Measurements from ENCODE around the gene FAF1. TPM values are rescaled to one million over a fixed set of nuclear protein-coding genes. Genes with fewer than 3 reads are reported as not detected.
A peak's percentile ranks its signal among the peaks of the same experiment; 100 is the strongest.
"Not testable (repeated sequence)": the region's sequence is repeated elsewhere in the genome, so short reads cannot be mapped to it uniquely, and the experiment has no call there.

The FAF1 gene
- total RNA-seq, 4 donors from 2014 or later = 23.8 to 64.6 (median 43.9) TPM

DNA sequence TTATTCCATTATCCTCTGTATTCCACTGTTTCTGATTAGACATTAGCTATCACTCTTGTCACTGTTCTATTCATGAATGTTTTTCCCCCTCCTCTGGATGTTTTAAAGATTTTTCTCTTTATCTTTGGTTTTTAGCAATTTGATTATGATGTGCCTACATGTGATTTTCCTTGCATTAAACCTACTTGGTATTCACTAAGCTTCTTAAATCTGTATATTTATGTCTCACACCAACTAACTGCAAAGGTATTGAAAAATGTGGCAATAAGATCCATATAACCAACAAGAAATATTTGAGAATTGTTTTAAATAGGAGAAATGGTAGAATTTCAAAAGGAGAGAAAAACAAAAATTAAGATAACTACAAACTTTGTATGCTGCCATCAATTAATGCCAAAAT lies 25.2 kb downstream of the FAF1 start:
- H3K4me1 ChIP-seq = peaks cover 0 to under 1% (median 0%) of the 10 kb centered on the region in 3 donors
- no peak for TF ChIP-seq POLR2A (IDR thresholded peaks at IDR 0.05)
- TF ChIP-seq, protein P1, sequence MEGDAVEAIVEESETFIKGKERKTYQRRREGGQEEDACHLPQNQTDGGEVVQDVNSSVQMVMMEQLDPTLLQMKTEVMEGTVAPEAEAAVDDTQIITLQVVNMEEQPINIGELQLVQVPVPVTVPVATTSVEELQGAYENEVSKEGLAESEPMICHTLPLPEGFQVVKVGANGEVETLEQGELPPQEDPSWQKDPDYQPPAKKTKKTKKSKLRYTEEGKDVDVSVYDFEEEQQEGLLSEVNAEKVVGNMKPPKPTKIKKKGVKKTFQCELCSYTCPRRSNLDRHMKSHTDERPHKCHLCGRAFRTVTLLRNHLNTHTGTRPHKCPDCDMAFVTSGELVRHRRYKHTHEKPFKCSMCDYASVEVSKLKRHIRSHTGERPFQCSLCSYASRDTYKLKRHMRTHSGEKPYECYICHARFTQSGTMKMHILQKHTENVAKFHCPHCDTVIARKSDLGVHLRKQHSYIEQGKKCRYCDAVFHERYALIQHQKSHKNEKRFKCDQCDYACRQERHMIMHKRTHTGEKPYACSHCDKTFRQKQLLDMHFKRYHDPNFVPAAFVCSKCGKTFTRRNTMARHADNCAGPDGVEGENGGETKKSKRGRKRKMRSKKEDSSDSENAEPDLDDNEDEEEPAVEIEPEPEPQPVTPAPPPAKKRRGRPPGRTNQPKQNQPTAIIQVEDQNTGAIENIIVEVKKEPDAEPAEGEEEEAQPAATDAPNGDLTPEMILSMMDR (IDR thresholded peaks at IDR 0.05) = no peak
- intact Hi-C loops (cut with DNase I) = no loop called here
- no peaks in the 10 kb centered on the region for H3K27me3 ChIP-seq
- no peak overlapping the region for H3K4me3 ChIP-seq
- no peak overlapping the region for H3K27ac ChIP-seq
- H3K36me3 ChIP-seq = peaks cover 0 to 7% (median 0%) of the 10 kb centered on the region in 3 donors
- DNase-seq = no peak
- no peaks in the 10 kb centered on the region for H3K9me3 ChIP-seq

- 81 to 85% methylated on average over 3 of the region's 3 CpGs for WGBS, 2 donors
- intact Hi-C loops (cut with DNase I) = not testable (repeated sequence)
These were observed 26.3 kb downstream of the FAF1 start for GRCh38 chr1:50933770-50934169.

GRCh38 chr1:50932043-50932442 lies 28.0 kb downstream of the FAF1 start:
- H3K4me3 ChIP-seq; intact Hi-C loops (cut with DNase I); DNase-seq; H3K9me3 ChIP-seq; H3K27ac ChIP-seq; H3K4me1 ChIP-seq; H3K27me3 ChIP-seq: not testable (repeated sequence)
- WGBS, 2 donors = 94 to 96% methylated on average over 4 of the region's 4 CpGs
- H3K36me3 ChIP-seq = peaks cover 0 to 17% (median 0%) of the 10 kb centered on the region in 3 donors

More at GRCh38 chr1:50933770-50934169, 26.3 kb downstream of the FAF1 start:
- not testable (repeated sequence) for H3K27ac ChIP-seq, H3K9me3 ChIP-seq, H3K36me3 ChIP-seq, H3K4me1 ChIP-seq, H3K4me3 ChIP-seq, DNase-seq, H3K27me3 ChIP-seq

DNA sequence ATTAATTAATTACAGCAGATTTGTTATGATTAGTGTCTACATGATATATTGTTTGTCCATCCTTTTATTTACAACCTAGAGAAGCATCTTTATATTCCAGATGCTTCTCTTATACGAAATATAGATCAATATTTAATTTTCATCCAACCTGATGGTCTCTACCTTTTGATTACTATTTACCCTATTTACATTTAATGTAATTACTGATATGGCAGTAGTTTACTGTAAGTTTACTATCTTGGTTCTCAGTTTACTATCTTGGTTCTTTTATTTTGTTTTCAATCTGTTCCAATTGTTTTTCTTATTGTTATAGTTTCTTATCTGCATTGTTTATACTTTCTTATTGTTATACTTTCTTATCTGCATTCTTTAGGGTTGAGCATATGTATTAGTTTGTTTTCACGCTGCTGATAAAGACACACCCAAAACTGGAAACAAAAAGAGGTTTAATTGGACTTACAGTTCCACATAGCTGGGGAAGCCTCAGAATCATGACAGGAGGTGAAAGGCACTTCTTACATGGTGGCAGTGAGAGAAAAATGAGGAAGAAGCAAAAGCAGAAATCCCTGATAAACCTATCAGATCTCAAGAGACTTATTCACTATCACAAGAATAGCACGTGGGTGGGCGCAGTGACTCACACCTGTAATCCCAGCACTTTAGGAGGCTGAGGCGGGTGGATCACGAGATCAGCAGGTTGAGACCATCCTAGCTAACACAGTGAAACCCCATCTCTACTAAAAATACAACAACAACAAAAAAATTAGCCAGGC lies 28.9 kb downstream of the FAF1 start:
- Histone ChIP-seq H3K4me1 (peaks cover 0 to 4% (median 0%) of the 10 kb centered on the region in 3 donors), H3K4me3 (no peak overlapping the region), H3K36me3 (peaks cover 0 to 17% (median 0%) of the 10 kb centered on the region in 3 donors), H3K27ac (no peak overlapping the region), H3K9me3 (no peaks in the 10 kb centered on the region), H3K27me3 (no peaks in the 10 kb centered on the region)
- WGBS, 2 donors = 57 to 68% methylated on average over 6 of the region's 6 CpGs
- intact Hi-C loops (cut with DNase I) = no loop called here
- TF ChIP-seq, protein P1 (IDR thresholded peaks at IDR 0.05) = no peak
- no peak for TF ChIP-seq POLR2A (IDR thresholded peaks at IDR 0.05)
- DNase-seq = no peak

- Histone ChIP-seq H3K27me3 (no peaks in the 10 kb centered on the region), H3K36me3 (peaks cover 0 to 17% (median 0%) of the 10 kb centered on the region in 3 donors), H3K9me3 (no peaks in the 10 kb centered on the region), H3K4me3 (no peak overlapping the region), H3K4me1 (peaks cover 0 to 4% (median 0%) of the 10 kb centered on the region in 3 donors), H3K27ac (no peak overlapping the region)
- no peak for DNase-seq
- intact Hi-C loops (cut with DNase I) = no loop called here
- TF ChIP-seq POLR2A (IDR thresholded peaks at IDR 0.05) = no peak
- TF ChIP-seq, protein P1 (IDR thresholded peaks at IDR 0.05) = no peak
These were observed 29.9 kb downstream of the FAF1 start for GRCh38 chr1:50930193-50930592.

DNA sequence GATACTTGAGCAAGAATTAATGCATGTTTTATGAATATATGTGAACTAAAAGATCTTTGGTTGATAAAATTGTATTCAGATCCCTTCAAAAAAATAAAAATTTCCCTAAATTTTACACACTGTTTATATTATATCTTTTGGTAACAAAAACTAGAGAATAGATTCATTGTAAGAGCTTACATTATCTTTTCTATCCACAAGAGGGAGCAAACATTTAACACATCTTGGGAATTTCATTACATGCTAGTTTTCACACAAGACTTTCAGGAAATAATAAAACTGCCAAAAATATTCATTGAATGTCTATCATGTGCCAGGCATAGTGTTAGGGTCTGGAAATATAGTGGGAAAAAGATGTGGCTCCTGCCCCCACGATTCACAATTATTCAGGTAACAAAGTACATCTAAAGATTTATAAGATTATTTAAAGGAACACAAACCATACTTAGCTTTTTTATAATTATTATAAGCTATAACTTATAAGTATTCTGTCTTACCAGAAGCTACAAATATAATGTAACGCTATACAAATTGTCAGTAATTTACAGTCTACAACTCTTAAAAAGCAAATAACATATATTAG lies 30.6 kb downstream of the FAF1 start:
- no peak for TF ChIP-seq POLR2A (IDR thresholded peaks at IDR 0.05)
- TF ChIP-seq, protein P1 (IDR thresholded peaks at IDR 0.05) = peak in 5 of 6 experiments; percentile 38 to 65 (median 55)
- DNase-seq = no peak
- 34 to 46% methylated on average over 2 of the region's 2 CpGs for WGBS, 2 donors
- intact Hi-C loops (cut with DNase I) = loop anchor here (10.0 kb wide), 1 partner anchor 255 kb away; no protein-coding TSS in a partner anchor
- Histone ChIP-seq H3K36me3 (peaks cover 0 to 19% (median 0%) of the 10 kb centered on the region in 3 donors), H3K4me3 (no peak overlapping the region), H3K27ac (no peak overlapping the region), H3K9me3 (peaks cover 0 to 4% (median 0%) of the 10 kb centered on the region in 3 donors), H3K27me3 (no peaks in the 10 kb centered on the region), H3K4me1 (peaks cover 0 to 4% (median 0%) of the 10 kb centered on the region in 3 donors)

All from esophagus squamous epithelium (tissue), 5 donors.